CMK (cell line): ENCODE measurements around the gene MAP2K5.

Source experiments
- DNase-seq: peaks from one replicate; pipeline ENCODE4 v3.0.0-alpha.2; 2010; ENCODE audit warnings: low read depth

Gene MAP2K5

GRCh38 chr15:67559576-67559975 lies 17.1 kb downstream of the MAP2K5 start:
- no peak for DNase-seq

GRCh38 chr15:67560320-67560719 lies 17.8 kb downstream of the MAP2K5 start:
- DNase-seq: no peak

- no peak for DNase-seq
These were observed 20.6 kb downstream of the MAP2K5 start for GRCh38 chr15:67563092-67563491.

GRCh38 chr15:67564021-67564967 lies 21.8 kb downstream of the MAP2K5 start:
- DNase-seq: no peak

- no peak for DNase-seq
These were observed 22.5 kb downstream of the MAP2K5 start for GRCh38 chr15:67564968-67565345.

GRCh38 chr15:67569668-67570067 lies 27.2 kb downstream of the MAP2K5 start:
- no peak for DNase-seq

- no peak for DNase-seq
These were observed 28.6 kb downstream of the MAP2K5 start for GRCh38 chr15:67570875-67571647.

GRCh38 chr15:67571648-67572415 lies 29.3 kb downstream of the MAP2K5 start:
- no peak for DNase-seq

- no peak for DNase-seq
These were observed 30.7 kb downstream of the MAP2K5 start for GRCh38 chr15:67573194-67573593.

- DNase-seq: no peak
These were observed 32.6 kb downstream of the MAP2K5 start for GRCh38 chr15:67575039-67575502.

- DNase-seq: no peak
These were observed 35.6 kb downstream of the MAP2K5 start for GRCh38 chr15:67578020-67578600.

GRCh38 chr15:67579164-67579563 lies 36.7 kb downstream of the MAP2K5 start:
- DNase-seq: no peak

GRCh38 chr15:67579967-67580366 lies 37.5 kb downstream of the MAP2K5 start:
- no peak for DNase-seq

- DNase-seq: no peak
These were observed 41.7 kb downstream of the MAP2K5 start for GRCh38 chr15:67584157-67584556.

GRCh38 chr15:67585681-67586080 lies 43.2 kb downstream of the MAP2K5 start:
- DNase-seq: no peak

- DNase-seq: no peak
These were observed 44.8 kb downstream of the MAP2K5 start for GRCh38 chr15:67587331-67587730.

- DNase-seq: no peak
These were observed 45.3 kb downstream of the MAP2K5 start for GRCh38 chr15:67587754-67588153.

- DNase-seq: no peak
These were observed 47.7 kb downstream of the MAP2K5 start for GRCh38 chr15:67590191-67590590.

- no peak for DNase-seq
These were observed 49.7 kb downstream of the MAP2K5 start for GRCh38 chr15:67592245-67592644.

- no peak for DNase-seq
These were observed 51.1 kb downstream of the MAP2K5 start for GRCh38 chr15:67593562-67593961.

- DNase-seq: no peak
These were observed 52.3 kb downstream of the MAP2K5 start for GRCh38 chr15:67594770-67595169.

- DNase-seq: no peak
These were observed 53.1 kb downstream of the MAP2K5 start for GRCh38 chr15:67595572-67595971.
